GM12892 (cell line): Measurements from ENCODE around the gene SLC30A7.
A peak's percentile ranks its signal among the peaks of the same experiment; 100 is the strongest.

ENCODE experiments used
- DNase-seq: peaks from one replicate; pipeline ENCODE4 v3.0.0; 2011; ENCODE audit not compliant: insufficient read length
- FAIRE-seq: peaks from 2 replicates; lab custom pipeline; 2011; peaks lifted over from hg19 to GRCh38; lab: Jason Lieb, UNC
- POLR2A ChIP-seq: IDR thresholded peaks from 2 replicates; pipeline ENCODE4 v1.6.1; 2011; ENCODE audit warnings: low read depth, low read length, control low read depth
- POLR2AphosphoS5 ChIP-seq: IDR thresholded peaks from 2 replicates; pipeline ENCODE4 v1.6.1; 2011; ENCODE audit warnings: low read depth, low read length, control low read depth
- TAF1 ChIP-seq: IDR thresholded peaks from 2 replicates; pipeline ENCODE4 v1.6.1; 2011; ENCODE audit warnings: low read depth, mild to moderate bottlenecking, control low read depth, low read length, borderline replicate concordance

Gene SLC30A7

GRCh38 chr1:101004670-101005069 is 108.8 kb downstream of the SLC30A7 start:
- FAIRE-seq: peak; percentile 30

GRCh38 chr1:101005183-101005582 is 109.3 kb downstream of the SLC30A7 start:
- no peak for DNase-seq
- no peak for FAIRE-seq

More at GRCh38 chr1:101004670-101005069, 108.8 kb downstream of the SLC30A7 start:
- no peak for DNase-seq
- no peak for TF ChIP-seq POLR2AphosphoS5
- TF ChIP-seq TAF1: no peak
- no peak for TF ChIP-seq POLR2A

GRCh38 chr1:101005871-101006270 is 110.0 kb downstream of the SLC30A7 start:
- no peak for TF ChIP-seq POLR2A
- TF ChIP-seq TAF1: no peak
- no peak for TF ChIP-seq POLR2AphosphoS5
- no peak for DNase-seq
- FAIRE-seq: peak; percentile 70

More at GRCh38 chr1:101005183-101005582, 109.3 kb downstream of the SLC30A7 start:
- no peak for TF ChIP-seq TAF1
- TF ChIP-seq POLR2A: no peak

- FAIRE-seq: no peak
- TF ChIP-seq POLR2A (no peak), TAF1 (no peak), POLR2AphosphoS5 (no peak)
- DNase-seq: no peak
Observed at GRCh38 chr1:101006553-101006952, 110.7 kb downstream of the SLC30A7 start.

GRCh38 chr1:101008229-101008834 is 112.4 kb downstream of the SLC30A7 start:
- TF ChIP-seq POLR2AphosphoS5: no peak
- TF ChIP-seq POLR2A: no peak
- TF ChIP-seq TAF1: no peak
- DNase-seq (no peak), FAIRE-seq (no peak)

GRCh38 chr1:101013776-101014175 is 117.9 kb downstream of the SLC30A7 start:
- no peak for DNase-seq
- FAIRE-seq: no peak
- TF ChIP-seq POLR2A (no peak), POLR2AphosphoS5 (no peak), TAF1 (no peak)

GRCh38 chr1:101017448-101017847 is 121.6 kb downstream of the SLC30A7 start:
- FAIRE-seq: no peak
- TF ChIP-seq POLR2AphosphoS5: no peak
- TF ChIP-seq TAF1: no peak
- no peak for TF ChIP-seq POLR2A
- no peak for DNase-seq

- DNase-seq (no peak), FAIRE-seq (no peak)
- no peak for TF ChIP-seq POLR2A
- no peak for TF ChIP-seq TAF1
- TF ChIP-seq POLR2AphosphoS5: no peak
Observed at GRCh38 chr1:101022294-101022693, 126.4 kb downstream of the SLC30A7 start.

- TF ChIP-seq TAF1 (no peak), POLR2AphosphoS5 (no peak), POLR2A (no peak)
- no peak for DNase-seq
- FAIRE-seq: no peak
Observed at GRCh38 chr1:101025283-101025656, 129.4 kb downstream of the SLC30A7 start.

- FAIRE-seq: peak; percentile 96
Observed at GRCh38 chr1:101025657-101026429, 130.0 kb downstream of the SLC30A7 start, which contains the start of gene DPH5. Gene DPH5, minus strand, starts transcription at chr1:101025784. Its CDS starts 341 bp downstream, at chr1:101025443.

GRCh38 chr1:101026430-101026788 is 130.5 kb downstream of the SLC30A7 start:
- no peak for FAIRE-seq

More at GRCh38 chr1:101025657-101026429, 130.0 kb downstream of the SLC30A7 start, which contains the start of gene DPH5:
- TF ChIP-seq POLR2AphosphoS5: peak; percentile 98
- TF ChIP-seq TAF1: peak; percentile 90
- peak; percentile 96 for TF ChIP-seq POLR2A
- peak; percentile 45 for DNase-seq

More at GRCh38 chr1:101026430-101026788, 130.5 kb downstream of the SLC30A7 start:
- no peak for DNase-seq
- TF ChIP-seq POLR2AphosphoS5 (no peak), POLR2A (no peak), TAF1 (no peak)
